GF-D8 (cell line): ENCODE measurements around the gene LILRB3.
"Not testable (repeated sequence)": the region's sequence is repeated elsewhere in the genome, so short reads cannot be mapped to it uniquely, and the experiment has no call there.

Experiments used
- DNase-seq: peaks from one replicate; lab custom pipeline; 2025; lab: John Stamatoyannopoulos, UW

The LILRB3 gene

GRCh38 chr19:54209811-54210494 is 12.9 kb downstream of the LILRB3 start:
- peak; percentile 76 for DNase-seq

- DNase-seq = no peak
These were observed 13.6 kb downstream of the LILRB3 start for GRCh38 chr19:54209058-54209810.

- DNase-seq = no peak
These were observed 14.1 kb downstream of the LILRB3 start for GRCh38 chr19:54208784-54209057.

- peak; percentile 100 for DNase-seq
These were observed 14.6 kb downstream of the LILRB3 start for GRCh38 chr19:54207983-54208783.

GRCh38 chr19:54207676-54207982 is 15.2 kb downstream of the LILRB3 start:
- DNase-seq = no peak

- DNase-seq = not testable (repeated sequence)
These were observed 15.6 kb downstream of the LILRB3 start for GRCh38 chr19:54207193-54207592.

GRCh38 chr19:54206831-54207177 is 16.0 kb downstream of the LILRB3 start:
- DNase-seq = no peak

GRCh38 chr19:54206030-54206830 is 16.6 kb downstream of the LILRB3 start:
- DNase-seq = no peak

GRCh38 chr19:54204767-54205468 is 17.9 kb downstream of the LILRB3 start:
- no peak for DNase-seq

- DNase-seq = no peak
These were observed 19.6 kb downstream of the LILRB3 start for GRCh38 chr19:54203151-54203611.

- DNase-seq = no peak
These were observed 20.8 kb downstream of the LILRB3 start for GRCh38 chr19:54201980-54202379.

GRCh38 chr19:54201172-54201701 is 21.6 kb downstream of the LILRB3 start:
- no peak for DNase-seq

- no peak for DNase-seq
These were observed 23.4 kb downstream of the LILRB3 start for GRCh38 chr19:54199401-54199800.

GRCh38 chr19:54197121-54197520 is 25.7 kb downstream of the LILRB3 start:
- no peak for DNase-seq

- no peak for DNase-seq
These were observed 26.3 kb downstream of the LILRB3 start for GRCh38 chr19:54196536-54196935.

- DNase-seq = not testable (repeated sequence)
These were observed 28.3 kb downstream of the LILRB3 start for GRCh38 chr19:54194463-54194862.

- DNase-seq = no peak
These were observed 29.8 kb downstream of the LILRB3 start for GRCh38 chr19:54193011-54193410.

- no peak for DNase-seq
These were observed 30.9 kb downstream of the LILRB3 start for GRCh38 chr19:54191811-54192453.

- DNase-seq = peak; percentile 78
These were observed 31.6 kb downstream of the LILRB3 start, which contains the start of gene TSEN34 for GRCh38 chr19:54191011-54191810. Gene TSEN34, plus strand, starts transcription at chr19:54191308. Its CDS starts 57 bp downstream, at chr19:54191365.

GRCh38 chr19:54190503-54191010 is 32.2 kb downstream of the LILRB3 start:
- peak; percentile 98 for DNase-seq
